Activated naive CD4-positive, alpha-beta T cell treated with anti-CD3 and anti-CD28 coated beads, Interleukin-2, amount 10 ng/mL, durations not matched to agents 7 days and 5 days (primary cell): ENCODE measurements around the gene UBTD1.

Source experiments
- CTCF ChIA-PET: fragments of 350-600 bp; sonication (Branson Sonifier 250); formaldehyde crosslinking; loops from one replicate; lab custom pipeline; 2021; ENCODE audit warnings: antibody characterized with exemption; lab: Charles Lee
- DNase-seq: peaks from one replicate; pipeline ENCODE4 v3.0.0-alpha.2; 2020
- H3K27ac Mint-ChIP-seq: one replicate; pipeline ENCODE4 v1.8.0; 2021; ENCODE audit warnings: mild to moderate bottlenecking, moderate library complexity, mixed read lengths
- H3K27me3 Mint-ChIP-seq: one replicate; pipeline ENCODE4 v1.8.0; 2021; ENCODE audit warnings: mild to moderate bottlenecking, mixed read lengths
- H3K36me3 Mint-ChIP-seq: one replicate; pipeline ENCODE4 v1.8.0; 2021; ENCODE audit warnings: mixed read lengths
- H3K4me1 Mint-ChIP-seq: one replicate; pipeline ENCODE4 v1.8.0; 2021; ENCODE audit warnings: mixed read lengths
- H3K4me3 Mint-ChIP-seq: one replicate; pipeline ENCODE4 v1.8.0; 2021; ENCODE audit warnings: mild to moderate bottlenecking, moderate library complexity, mixed read lengths
- H3K9me3 Mint-ChIP-seq: one replicate; pipeline ENCODE4 v1.8.0; 2021; ENCODE audit warnings: mixed read lengths

UBTD1 gene

GRCh38 chr10:97512993-97513392 is 14.3 kb downstream of the UBTD1 start:
- DNase-seq, result no peak
- H3K4me1 Mint-ChIP-seq, result no peaks in the 10 kb centered on the region
- CTCF ChIA-PET, result no interaction called here
- no peak overlapping the region for H3K27ac Mint-ChIP-seq
- no peaks in the 10 kb centered on the region for H3K9me3 Mint-ChIP-seq
- no peaks in the 10 kb centered on the region for H3K36me3 Mint-ChIP-seq
- H3K4me3 Mint-ChIP-seq, result no peak overlapping the region
- peaks cover 44% of the 10 kb centered on the region for H3K27me3 Mint-ChIP-seq

DNA sequence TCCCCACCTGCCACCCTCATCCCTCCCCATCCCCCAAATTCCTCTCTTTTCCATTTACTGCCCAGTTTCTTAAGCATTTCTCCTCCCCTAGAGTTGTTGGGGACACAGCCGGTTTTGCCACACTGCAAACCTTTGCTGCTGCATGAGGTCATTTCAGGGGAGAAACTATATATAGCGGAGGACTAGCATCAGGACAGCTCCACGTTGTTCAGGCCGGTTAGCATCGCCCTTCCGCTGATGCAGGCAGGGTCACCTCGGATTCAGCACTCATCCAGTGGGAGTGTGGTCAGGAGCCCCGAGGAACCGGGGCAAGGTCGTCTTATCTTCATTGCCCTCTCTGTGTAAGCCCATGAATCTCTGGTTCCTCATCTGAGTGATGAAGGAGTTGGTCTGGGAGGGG is 15.6 kb downstream of the UBTD1 start:
- Mint-ChIP-seq H3K9me3 (no peaks in the 10 kb centered on the region), H3K4me1 (no peaks in the 10 kb centered on the region), H3K36me3 (no peaks in the 10 kb centered on the region), H3K4me3 (no peak overlapping the region), H3K27me3 (peaks cover 48% of the 10 kb centered on the region), H3K27ac (no peak overlapping the region)
- no peak for DNase-seq
- CTCF ChIA-PET, result interaction anchor here (1.3 kb wide), 1 partner anchor 38 kb away, joined by 3 read pairs; no protein-coding TSS in a partner anchor

GRCh38 chr10:97515271-97515978 is 16.7 kb downstream of the UBTD1 start:
- CTCF ChIA-PET, result interaction anchor here (0.5 to 1.3 kb wide), 3 partner anchors 19 to 106 kb away, joined by 3 read pairs; no protein-coding TSS in a partner anchor
- no peak overlapping the region for H3K4me3 Mint-ChIP-seq

GRCh38 chr10:97517096-97517750 is 18.5 kb downstream of the UBTD1 start:
- Mint-ChIP-seq H3K4me3 (no peak overlapping the region), H3K4me1 (no peaks in the 10 kb centered on the region), H3K9me3 (no peaks in the 10 kb centered on the region), H3K36me3 (no peaks in the 10 kb centered on the region), H3K27me3 (peaks cover 57% of the 10 kb centered on the region), H3K27ac (no peak overlapping the region)
- CTCF ChIA-PET, result no interaction called here
- DNase-seq, result no peak

More at GRCh38 chr10:97515271-97515978, 16.7 kb downstream of the UBTD1 start:
- no peaks in the 10 kb centered on the region for H3K36me3 Mint-ChIP-seq
- H3K27ac Mint-ChIP-seq, result no peak overlapping the region
- peaks cover 48% of the 10 kb centered on the region for H3K27me3 Mint-ChIP-seq
- no peaks in the 10 kb centered on the region for H3K9me3 Mint-ChIP-seq
- no peak for DNase-seq
- no peaks in the 10 kb centered on the region for H3K4me1 Mint-ChIP-seq

DNA sequence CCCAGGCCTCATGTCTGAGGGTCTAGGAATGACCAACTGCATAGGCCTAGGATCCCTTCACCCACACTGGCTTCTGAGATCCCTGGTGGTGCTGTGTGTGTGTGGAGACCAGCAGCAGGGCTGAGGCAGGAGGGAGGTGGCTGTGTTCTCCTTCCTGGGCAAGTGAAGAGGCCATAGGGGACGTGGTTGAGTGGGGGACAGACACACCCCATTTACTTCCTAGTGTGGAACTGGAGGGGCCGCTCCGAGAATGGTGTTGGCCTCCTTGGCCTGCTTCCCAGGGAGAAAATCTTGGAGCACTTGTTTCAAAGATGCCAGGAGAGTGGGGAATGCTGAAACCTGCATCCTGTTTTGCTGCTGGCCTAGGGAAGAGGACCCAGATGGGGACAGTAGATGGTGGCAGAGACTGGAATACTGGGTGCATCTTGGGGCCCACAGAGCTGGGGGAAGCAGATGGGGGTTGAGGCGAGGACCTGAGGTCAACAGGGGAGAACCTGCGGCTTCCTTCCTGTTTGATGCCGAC is 19.1 kb downstream of the UBTD1 start:
- no peak overlapping the region for H3K27ac Mint-ChIP-seq
- H3K9me3 Mint-ChIP-seq, result no peaks in the 10 kb centered on the region

GRCh38 chr10:97518301-97519043 is 19.7 kb downstream of the UBTD1 start:
- H3K9me3 Mint-ChIP-seq, result no peaks in the 10 kb centered on the region
- no peak for DNase-seq
- CTCF ChIA-PET, result interaction anchor here (1.2 kb wide), 1 partner anchor 17 kb away, joined by 3 read pairs; no protein-coding TSS in a partner anchor
- no peaks in the 10 kb centered on the region for H3K4me1 Mint-ChIP-seq
- no peak overlapping the region for H3K4me3 Mint-ChIP-seq
- no peaks in the 10 kb centered on the region for H3K36me3 Mint-ChIP-seq
- H3K27me3 Mint-ChIP-seq, result peaks cover 60% of the 10 kb centered on the region
- no peak overlapping the region for H3K27ac Mint-ChIP-seq

More for the DNA sequence above, 19.1 kb downstream of the UBTD1 start:
- no peak for DNase-seq
- Mint-ChIP-seq H3K4me3 (no peak overlapping the region), H3K4me1 (no peaks in the 10 kb centered on the region), H3K27me3 (peaks cover 61% of the 10 kb centered on the region), H3K36me3 (no peaks in the 10 kb centered on the region)
- CTCF ChIA-PET, result interaction anchor here (1.2 kb wide), 1 partner anchor 17 kb away, joined by 3 read pairs; no protein-coding TSS in a partner anchor

GRCh38 chr10:97519342-97519741 is 20.6 kb downstream of the UBTD1 start:
- peaks cover 57% of the 10 kb centered on the region for H3K27me3 Mint-ChIP-seq
- no peaks in the 10 kb centered on the region for H3K4me1 Mint-ChIP-seq
- no peaks in the 10 kb centered on the region for H3K9me3 Mint-ChIP-seq
- no peak overlapping the region for H3K27ac Mint-ChIP-seq
- DNase-seq, result no peak
- CTCF ChIA-PET, result interaction anchor here (3.8 kb wide), 1 partner anchor 15 kb away, joined by 14 read pairs; no protein-coding TSS in a partner anchor
- no peak overlapping the region for H3K4me3 Mint-ChIP-seq
- no peaks in the 10 kb centered on the region for H3K36me3 Mint-ChIP-seq

DNA sequence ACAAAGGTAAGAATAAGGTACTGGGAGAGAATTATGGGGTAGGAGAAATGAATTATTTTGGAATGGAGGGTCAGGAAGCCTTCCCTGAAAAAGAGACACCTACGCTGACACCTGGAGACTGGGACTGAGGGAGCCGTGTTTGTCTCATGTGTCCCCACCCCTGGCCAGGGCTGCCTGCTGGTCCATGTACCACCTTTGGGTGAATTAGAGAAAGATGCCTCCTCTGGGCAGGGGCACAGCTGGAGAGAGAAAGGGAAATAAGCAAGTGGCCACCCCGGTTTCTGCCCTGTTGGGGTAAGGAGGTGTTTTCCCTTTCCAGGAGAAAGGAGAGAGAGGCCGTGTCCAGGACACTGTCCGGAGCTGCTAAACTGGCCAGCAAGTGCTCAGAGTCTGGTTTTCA is 21.8 kb downstream of the UBTD1 start:
- no peak for DNase-seq
- no peak overlapping the region for H3K4me3 Mint-ChIP-seq
- CTCF ChIA-PET, result interaction anchor here (3.8 kb wide), 1 partner anchor 14 kb away, joined by 14 read pairs; no protein-coding TSS in a partner anchor
- no peaks in the 10 kb centered on the region for H3K9me3 Mint-ChIP-seq
- no peak overlapping the region for H3K27ac Mint-ChIP-seq
- H3K4me1 Mint-ChIP-seq, result no peaks in the 10 kb centered on the region
- no peaks in the 10 kb centered on the region for H3K36me3 Mint-ChIP-seq
- peaks cover 53% of the 10 kb centered on the region for H3K27me3 Mint-ChIP-seq

DNA sequence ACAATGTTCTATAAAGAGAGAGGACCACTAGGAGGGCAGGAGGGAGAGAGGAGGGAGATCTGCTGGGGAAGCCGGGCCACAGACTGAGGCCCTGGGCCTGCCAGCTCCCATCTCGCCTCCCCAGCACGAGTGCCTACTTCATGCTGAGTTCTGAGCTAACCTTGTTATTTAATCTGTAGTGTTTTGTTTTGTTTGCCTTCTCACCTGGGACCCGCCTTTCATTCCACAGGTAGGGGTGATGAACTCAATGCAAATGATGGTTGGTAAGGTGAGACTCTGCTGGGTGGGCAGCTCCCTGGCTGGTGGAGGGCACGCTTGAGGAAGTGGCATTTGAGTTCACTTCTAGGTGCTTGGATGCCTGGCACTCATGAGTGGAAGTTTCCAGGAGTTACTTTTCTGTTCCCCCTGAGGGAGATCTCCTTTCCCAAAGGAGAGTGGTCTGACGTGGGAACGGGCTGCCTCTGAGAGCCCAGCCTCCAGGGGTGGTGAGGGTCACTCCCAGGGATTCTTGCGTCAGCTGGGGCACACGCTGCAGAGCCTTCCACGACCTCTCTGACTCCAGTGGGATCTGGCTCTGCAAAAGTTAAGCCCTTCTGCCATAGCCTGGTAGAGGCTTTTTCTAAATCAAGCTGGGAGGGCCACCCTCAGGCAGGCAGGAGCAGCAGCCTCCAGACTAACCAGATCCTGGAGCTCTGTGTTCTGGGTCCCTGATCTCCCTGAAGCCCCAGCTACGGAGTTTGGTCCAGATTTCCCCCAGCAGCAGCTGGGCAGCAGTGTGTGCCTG is 22.4 kb downstream of the UBTD1 start:
- Mint-ChIP-seq H3K27me3 (peaks cover 51% of the 10 kb centered on the region), H3K4me1 (no peaks in the 10 kb centered on the region), H3K27ac (no peak overlapping the region), H3K36me3 (no peaks in the 10 kb centered on the region), H3K9me3 (no peaks in the 10 kb centered on the region), H3K4me3 (no peak overlapping the region)
- DNase-seq, result no peak
- CTCF ChIA-PET, result interaction anchor here (0.9 to 3.8 kb wide), 4 partner anchors 13 to 57 kb away, joined by 4 to 14 read pairs (median 4); partner anchors contain the start of gene ANKRD2

GRCh38 chr10:97522071-97522470 is 23.3 kb downstream of the UBTD1 start:
- H3K9me3 Mint-ChIP-seq, result no peaks in the 10 kb centered on the region
- CTCF ChIA-PET, result interaction anchor here (0.9 to 3.8 kb wide), 4 partner anchors 12 to 58 kb away, joined by 4 to 14 read pairs (median 4); partner anchors contain the start of gene ANKRD2
- no peaks in the 10 kb centered on the region for H3K4me1 Mint-ChIP-seq
- no peak for DNase-seq
- no peak overlapping the region for H3K4me3 Mint-ChIP-seq
- no peaks in the 10 kb centered on the region for H3K36me3 Mint-ChIP-seq
- H3K27me3 Mint-ChIP-seq, result peaks cover 47% of the 10 kb centered on the region
- H3K27ac Mint-ChIP-seq, result no peak overlapping the region

DNA sequence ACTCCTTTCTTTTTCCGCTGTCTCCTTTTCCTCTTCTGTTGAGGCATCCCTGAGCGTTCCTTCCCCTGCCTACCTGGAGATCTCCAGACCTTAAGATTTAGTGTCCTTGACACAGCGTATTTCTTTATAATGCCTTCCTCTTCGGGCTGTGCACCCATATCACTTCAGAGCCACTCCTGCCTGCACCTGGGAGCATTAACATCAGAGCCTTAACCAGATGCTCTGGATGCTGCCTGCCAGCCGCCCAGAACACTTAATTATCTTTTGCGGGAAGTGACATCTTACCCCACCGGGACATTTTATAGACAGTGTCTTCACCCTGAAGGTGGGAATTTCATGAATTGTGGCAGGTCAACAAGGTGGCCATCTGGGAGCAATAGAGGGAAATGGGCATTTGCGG is 24.2 kb downstream of the UBTD1 start:
- no peaks in the 10 kb centered on the region for H3K4me1 Mint-ChIP-seq
- CTCF ChIA-PET, result interaction anchor here (0.9 to 3.8 kb wide), 3 partner anchors 11 to 30 kb away, joined by 4 to 14 read pairs (median 5); no protein-coding TSS in a partner anchor
- DNase-seq, result no peak
- H3K27ac Mint-ChIP-seq, result no peak overlapping the region
- H3K27me3 Mint-ChIP-seq, result peaks cover 38% of the 10 kb centered on the region
- no peak overlapping the region for H3K4me3 Mint-ChIP-seq
- no peaks in the 10 kb centered on the region for H3K36me3 Mint-ChIP-seq
- H3K9me3 Mint-ChIP-seq, result no peaks in the 10 kb centered on the region

DNA sequence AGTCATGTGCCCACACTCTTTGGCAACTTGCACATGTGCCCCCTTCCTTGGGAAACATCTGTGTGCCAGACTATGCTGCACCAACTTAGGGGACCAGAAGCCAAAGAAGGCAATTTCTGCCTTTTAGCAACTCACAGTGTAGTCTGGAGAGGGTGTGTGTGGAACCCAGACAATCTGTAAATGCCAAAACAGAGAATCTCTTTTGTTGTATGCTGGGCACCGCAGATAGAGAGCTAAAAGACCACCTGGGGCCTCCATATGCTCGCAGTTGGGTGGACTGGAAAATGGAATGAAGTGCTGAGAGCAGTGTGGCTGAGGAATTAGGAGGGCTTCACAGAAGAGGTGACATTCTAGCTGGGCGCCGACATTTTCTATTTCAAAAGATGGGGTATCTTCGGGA is 26.4 kb downstream of the UBTD1 start:
- no peaks in the 10 kb centered on the region for H3K4me1 Mint-ChIP-seq
- H3K9me3 Mint-ChIP-seq, result no peaks in the 10 kb centered on the region
- CTCF ChIA-PET, result interaction anchor here (0.9 kb wide), 1 partner anchor 61 kb away, joined by 4 read pairs; no protein-coding TSS in a partner anchor
- no peak overlapping the region for H3K4me3 Mint-ChIP-seq
- H3K27me3 Mint-ChIP-seq, result peaks cover 32% of the 10 kb centered on the region
- DNase-seq, result no peak
- no peaks in the 10 kb centered on the region for H3K36me3 Mint-ChIP-seq
- no peak overlapping the region for H3K27ac Mint-ChIP-seq

GRCh38 chr10:97525683-97526110 is 27.0 kb downstream of the UBTD1 start:
- Mint-ChIP-seq H3K27ac (no peak overlapping the region), H3K4me3 (no peak overlapping the region), H3K4me1 (no peaks in the 10 kb centered on the region), H3K36me3 (no peaks in the 10 kb centered on the region), H3K27me3 (peaks cover 29% of the 10 kb centered on the region), H3K9me3 (no peaks in the 10 kb centered on the region)
- CTCF ChIA-PET, result no interaction called here
- no peak for DNase-seq
